Activated CD4-positive, alpha-beta T cell treated with anti-CD3 and anti-CD28 coated beads, Interleukin-2, amount 10 ng/mL, durations not matched to agents 24 days and 14 days (primary cell): ENCODE measurements around the gene SYNGR2. TPM values are rescaled to one million over a fixed set of nuclear protein-coding genes. Genes with fewer than 3 reads are reported as not detected.
A peak's percentile ranks its signal among the peaks of the same experiment; 100 is the strongest.
"Not testable (repeated sequence)": the region's sequence is repeated elsewhere in the genome, so short reads cannot be mapped to it uniquely, and the experiment has no call there.

ENCODE experiments used
- DNase-seq: peaks from one replicate; pipeline ENCODE4 v3.0.0; 2022
- H3K27ac Mint-ChIP-seq: one replicate; pipeline ENCODE4 v1.8.0; 2022; ENCODE audit warnings: mild to moderate bottlenecking, mixed read lengths
- H3K27me3 Mint-ChIP-seq: one replicate; pipeline ENCODE4 v1.8.0; 2022; ENCODE audit warnings: mixed read lengths
- H3K36me3 Mint-ChIP-seq: one replicate; pipeline ENCODE4 v1.8.0; 2022; ENCODE audit warnings: low read depth, mild to moderate bottlenecking, mixed read lengths
- H3K4me1 Mint-ChIP-seq: one replicate; pipeline ENCODE4 v1.8.0; 2021; ENCODE audit warnings: mixed read lengths
- H3K4me3 Mint-ChIP-seq: one replicate; pipeline ENCODE4 v1.8.0; 2022; ENCODE audit warnings: mild to moderate bottlenecking, moderate library complexity, mixed read lengths
- H3K9me3 Mint-ChIP-seq: one replicate; pipeline ENCODE4 v1.8.0; 2021; ENCODE audit warnings: mixed read lengths
- intact Hi-C: fragments of 100-400 bp; cut with micrococcal nuclease; formaldehyde crosslinking; loops from one replicate; pipeline ENCODE4 v1.15.1; 2023
- total RNA-seq: library from RNA; stranded (reverse); gene quantifications from 2 replicates; pipeline ENCODE4 v1.2.3, GENCODE V29; 2022

Gene SYNGR2
- total RNA-seq, 1 donor from 2014 or later: 125 TPM

DNA sequence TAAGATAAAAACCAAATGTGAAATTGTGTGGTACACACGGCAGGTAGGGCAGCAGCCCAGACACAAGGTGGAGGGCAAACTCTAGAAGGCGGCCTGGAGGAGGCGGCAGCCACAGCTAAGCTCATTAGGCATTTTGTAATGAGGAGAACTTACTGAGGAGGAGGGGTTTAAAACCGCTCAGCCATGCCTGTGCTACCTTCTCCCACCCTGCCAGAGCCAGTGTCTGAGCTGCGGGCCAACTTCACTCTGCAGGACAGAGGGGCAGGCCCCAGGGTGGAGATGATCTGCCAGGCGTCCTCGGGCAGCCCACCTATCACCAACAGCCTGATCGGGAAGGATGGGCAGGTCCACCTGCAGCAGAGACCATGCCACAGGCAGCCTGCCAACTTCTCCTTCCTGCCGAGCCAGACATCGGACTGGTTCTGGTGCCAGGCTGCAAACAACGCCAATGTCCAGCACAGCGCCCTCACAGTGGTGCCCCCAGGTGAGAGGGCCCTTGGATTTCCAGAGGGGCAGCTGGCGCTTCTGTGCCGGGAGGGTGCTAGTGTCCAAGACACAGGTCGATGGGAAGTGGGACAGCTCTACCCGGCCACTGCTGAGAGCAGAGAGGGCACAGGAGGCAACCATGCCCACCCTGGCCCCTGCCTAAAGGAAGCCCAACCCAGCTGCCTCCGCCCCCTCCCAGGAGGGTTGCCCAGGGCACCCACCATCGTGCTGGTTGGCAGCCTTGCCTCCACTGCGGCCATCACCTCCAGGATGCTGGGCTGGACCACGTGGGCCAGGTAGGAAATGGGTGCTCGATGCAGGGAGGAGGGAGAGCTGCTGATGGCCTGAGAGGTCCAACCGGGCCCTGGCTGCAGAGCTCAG lies 4.3 kb upstream of the SYNGR2 start:
- Mint-ChIP-seq H3K4me3 (no peak overlapping the region), H3K27me3 (no peaks in the 10 kb centered on the region)
- intact Hi-C loops: no loop called here

DNA sequence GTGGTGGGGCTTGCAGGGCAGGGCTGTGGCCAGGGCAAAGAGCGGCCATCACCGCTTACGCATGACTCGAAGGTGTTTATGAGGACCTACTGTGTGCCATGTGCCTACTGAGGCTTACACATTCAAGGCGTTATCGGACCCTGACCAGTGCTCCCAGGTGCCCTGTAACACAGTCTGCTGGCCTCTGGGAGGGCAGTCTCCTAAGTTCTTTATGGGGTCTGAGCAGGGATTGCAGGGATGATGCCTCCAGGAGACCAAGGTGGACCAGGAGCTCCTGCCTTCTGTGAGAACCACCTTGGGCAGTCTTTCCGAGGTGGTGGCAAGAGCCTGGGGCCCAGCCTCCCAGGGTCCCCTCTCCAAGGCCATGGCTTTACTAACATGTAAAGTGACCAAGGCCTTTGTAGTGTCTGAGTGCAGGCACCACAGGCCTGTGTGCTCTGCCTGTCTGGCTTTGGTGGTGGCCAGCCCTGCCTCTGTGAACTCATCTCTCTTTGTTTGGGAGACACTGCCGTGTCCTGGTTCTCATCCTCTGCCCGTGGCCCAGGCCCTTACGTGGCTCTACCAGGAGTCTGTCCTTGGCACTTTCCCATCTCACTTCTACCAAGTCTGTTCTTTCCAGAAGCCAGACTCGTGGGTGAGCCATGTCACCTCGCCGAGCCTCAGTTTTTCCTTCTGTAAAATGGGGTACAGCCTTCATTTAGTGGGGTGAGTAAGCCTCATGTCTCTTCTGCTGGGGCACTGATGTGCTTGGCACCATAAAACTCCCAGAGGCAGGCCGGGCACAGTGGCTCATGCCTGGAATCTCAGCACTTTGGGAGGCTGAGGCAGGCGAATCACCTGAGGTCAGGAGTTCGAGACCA lies 3.4 kb upstream of the SYNGR2 start:
- Mint-ChIP-seq H3K36me3 (no peaks in the 10 kb centered on the region), H3K4me3 (no peak overlapping the region), H3K27me3 (no peaks in the 10 kb centered on the region), H3K9me3 (no peaks in the 10 kb centered on the region), H3K27ac (no peak overlapping the region), H3K4me1 (peaks cover 5% of the 10 kb centered on the region)
- no peak for DNase-seq
- intact Hi-C loops: loop anchor here (5.0 kb wide), 1 partner anchor 33 kb away; the partner anchor contains the start of gene TMC8

More for the DNA sequence above, 4.3 kb upstream of the SYNGR2 start:
- DNase-seq: no peak
- H3K9me3 Mint-ChIP-seq: no peaks in the 10 kb centered on the region
- H3K4me1 Mint-ChIP-seq: peaks cover 6% of the 10 kb centered on the region
- no peak overlapping the region for H3K27ac Mint-ChIP-seq
- no peaks in the 10 kb centered on the region for H3K36me3 Mint-ChIP-seq

DNA sequence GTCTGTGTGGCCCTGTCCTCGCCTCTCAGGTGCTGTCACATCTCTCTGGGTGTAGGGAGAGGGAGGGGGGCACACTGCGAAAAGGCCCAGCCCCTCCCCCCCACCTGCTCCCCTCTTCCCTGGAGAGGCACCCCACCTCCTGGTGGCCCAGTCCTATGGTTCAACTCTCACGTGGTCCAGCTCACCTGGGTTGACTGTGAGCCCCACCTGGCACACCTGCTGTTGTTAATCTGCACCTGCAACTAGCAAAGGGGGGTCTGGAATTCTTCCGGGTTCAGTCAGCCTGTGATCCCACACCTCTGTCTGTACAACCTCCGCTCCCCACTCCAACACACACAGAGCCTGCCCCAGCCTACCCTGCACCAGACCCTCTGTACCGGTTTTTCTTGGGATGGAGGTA lies 2.0 kb upstream of the SYNGR2 start:
- DNase-seq: no peak
- H3K27me3 Mint-ChIP-seq: no peaks in the 10 kb centered on the region
- H3K9me3 Mint-ChIP-seq: no peaks in the 10 kb centered on the region
- peaks cover 5% of the 10 kb centered on the region for H3K36me3 Mint-ChIP-seq
- H3K27ac Mint-ChIP-seq: no peak overlapping the region
- intact Hi-C loops: loop anchor here (5.0 kb wide), 1 partner anchor 34 kb away; the partner anchor contains the start of gene TMC8
- peaks cover 13% of the 10 kb centered on the region for H3K4me1 Mint-ChIP-seq
- no peak overlapping the region for H3K4me3 Mint-ChIP-seq

DNA sequence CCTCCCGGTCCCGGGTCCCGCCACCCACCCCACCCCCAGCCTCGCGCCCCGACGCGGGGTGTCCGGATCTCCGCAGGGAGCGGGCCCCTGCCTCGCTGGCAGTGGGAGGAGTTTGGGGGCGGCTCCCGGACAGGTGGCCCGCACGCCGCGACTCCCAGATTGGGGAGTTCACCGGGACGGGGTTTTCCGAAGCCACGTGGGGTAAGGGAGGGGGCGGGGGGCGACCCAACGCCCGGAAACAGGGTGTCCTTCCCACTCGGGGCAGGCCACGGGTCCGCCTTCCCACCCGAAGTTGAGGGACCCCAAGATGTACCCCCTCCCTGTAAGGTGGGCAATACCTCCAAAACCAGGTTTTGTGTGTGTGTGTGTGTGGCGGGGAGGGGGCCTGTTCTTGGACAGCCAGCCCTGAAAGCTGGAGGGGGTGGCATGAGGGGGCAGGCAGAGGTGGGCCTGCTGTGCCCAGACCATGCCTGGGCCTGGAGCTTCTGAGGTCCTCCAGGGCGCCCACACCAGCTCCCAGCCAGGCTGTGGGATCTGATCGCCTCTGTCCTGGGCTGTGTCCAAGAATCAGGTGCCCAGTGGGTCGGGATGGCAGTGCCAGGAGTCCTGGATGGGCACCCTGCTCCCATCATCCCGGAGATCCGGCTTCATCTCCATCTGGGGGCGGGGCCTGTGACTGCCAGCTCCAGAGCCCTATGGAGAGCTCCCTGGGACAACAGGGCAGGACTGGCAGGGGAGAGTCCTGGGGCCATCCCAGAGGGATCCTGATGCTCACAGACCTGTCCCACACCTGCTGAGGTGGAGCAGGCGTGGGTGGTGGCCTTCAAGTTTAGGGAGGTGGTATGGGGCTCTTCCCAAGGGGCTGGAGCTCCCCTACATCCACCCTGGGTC lies 767 bp downstream of the SYNGR2 start:
- peak overlapping the region; percentile 78 for H3K27ac Mint-ChIP-seq
- H3K36me3 Mint-ChIP-seq: peaks cover 30% of the 10 kb centered on the region
- H3K27me3 Mint-ChIP-seq: no peaks in the 10 kb centered on the region
- intact Hi-C loops: loop anchor here (1.0 to 5.0 kb wide), 3 partner anchors 18 to 56 kb away; partner anchors contain the start of genes AFMID, TK1 and TMC8
- DNase-seq: peak; percentile 87
- peaks cover 38% of the 10 kb centered on the region for H3K4me1 Mint-ChIP-seq
- peak overlapping the region; percentile 80 for H3K4me3 Mint-ChIP-seq
- no peaks in the 10 kb centered on the region for H3K9me3 Mint-ChIP-seq

DNA sequence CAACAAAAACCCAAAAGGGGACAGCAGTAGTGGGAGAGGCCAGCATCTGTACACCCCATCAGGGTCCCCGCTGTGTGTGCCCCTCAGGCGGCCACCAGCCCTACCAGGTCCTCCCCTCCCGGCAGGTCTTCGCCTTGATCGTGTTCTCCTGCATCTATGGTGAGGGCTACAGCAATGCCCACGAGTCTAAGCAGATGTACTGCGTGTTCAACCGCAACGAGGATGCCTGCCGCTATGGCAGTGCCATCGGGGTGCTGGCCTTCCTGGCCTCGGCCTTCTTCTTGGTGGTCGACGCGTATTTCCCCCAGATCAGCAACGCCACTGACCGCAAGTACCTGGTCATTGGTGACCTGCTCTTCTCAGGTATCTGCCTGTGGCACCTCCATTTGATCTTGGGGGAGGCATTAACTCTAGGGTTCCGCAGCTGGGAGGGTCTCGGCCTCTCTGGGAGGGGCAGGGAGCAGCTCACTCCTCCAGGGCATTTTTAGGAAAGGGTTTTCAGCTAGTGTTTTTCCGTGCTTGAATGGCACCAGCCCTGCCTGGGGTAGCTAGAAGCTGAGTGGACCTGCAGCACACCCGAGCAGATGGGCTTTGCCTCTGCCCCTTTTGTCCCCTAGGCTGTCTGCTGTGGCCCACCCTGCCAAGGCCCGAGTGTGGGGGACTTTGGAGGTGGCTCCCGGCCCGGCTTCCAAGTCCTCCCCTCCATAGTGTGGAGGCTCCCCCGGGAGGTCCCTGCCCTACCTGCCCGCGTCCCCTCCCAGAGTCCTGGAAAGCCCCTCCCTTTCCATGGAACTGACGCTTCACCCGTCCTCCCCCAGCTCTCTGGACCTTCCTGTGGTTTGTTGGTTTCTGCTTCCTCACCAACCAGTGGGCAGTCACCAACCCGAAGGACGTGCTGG lies 2.6 kb downstream of the SYNGR2 start:
- no peak for DNase-seq
- Mint-ChIP-seq H3K27me3 (no peaks in the 10 kb centered on the region), H3K4me3 (peak overlapping the region; percentile 80), H3K36me3 (peaks cover 35% of the 10 kb centered on the region), H3K4me1 (peaks cover 43% of the 10 kb centered on the region), H3K27ac (peak overlapping the region; percentile 53), H3K9me3 (no peaks in the 10 kb centered on the region)
- intact Hi-C loops: no loop called here

DNA sequence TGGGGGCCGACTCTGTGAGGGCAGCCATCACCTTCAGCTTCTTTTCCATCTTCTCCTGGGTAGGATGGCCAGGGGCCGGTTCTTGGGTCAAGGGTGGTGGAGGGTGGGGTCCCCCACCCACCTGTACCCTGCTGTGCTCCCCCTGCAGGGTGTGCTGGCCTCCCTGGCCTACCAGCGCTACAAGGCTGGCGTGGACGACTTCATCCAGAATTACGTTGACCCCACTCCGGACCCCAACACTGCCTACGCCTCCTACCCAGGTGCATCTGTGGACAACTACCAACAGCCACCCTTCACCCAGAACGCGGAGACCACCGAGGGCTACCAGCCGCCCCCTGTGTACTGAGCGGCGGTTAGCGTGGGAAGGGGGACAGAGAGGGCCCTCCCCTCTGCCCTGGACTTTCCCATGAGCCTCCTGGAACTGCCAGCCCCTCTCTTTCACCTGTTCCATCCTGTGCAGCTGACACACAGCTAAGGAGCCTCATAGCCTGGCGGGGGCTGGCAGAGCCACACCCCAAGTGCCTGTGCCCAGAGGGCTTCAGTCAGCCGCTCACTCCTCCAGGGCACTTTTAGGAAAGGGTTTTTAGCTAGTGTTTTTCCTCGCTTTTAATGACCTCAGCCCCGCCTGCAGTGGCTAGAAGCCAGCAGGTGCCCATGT lies 3.3 kb downstream of the SYNGR2 start:
- Mint-ChIP-seq H3K36me3 (peaks cover 35% of the 10 kb centered on the region), H3K27ac (peak overlapping the region; percentile 42), H3K4me1 (peaks cover 43% of the 10 kb centered on the region), H3K4me3 (peak overlapping the region; percentile 18)
- intact Hi-C loops, H3K9me3 Mint-ChIP-seq, H3K27me3 Mint-ChIP-seq, DNase-seq: not testable (repeated sequence)

DNA sequence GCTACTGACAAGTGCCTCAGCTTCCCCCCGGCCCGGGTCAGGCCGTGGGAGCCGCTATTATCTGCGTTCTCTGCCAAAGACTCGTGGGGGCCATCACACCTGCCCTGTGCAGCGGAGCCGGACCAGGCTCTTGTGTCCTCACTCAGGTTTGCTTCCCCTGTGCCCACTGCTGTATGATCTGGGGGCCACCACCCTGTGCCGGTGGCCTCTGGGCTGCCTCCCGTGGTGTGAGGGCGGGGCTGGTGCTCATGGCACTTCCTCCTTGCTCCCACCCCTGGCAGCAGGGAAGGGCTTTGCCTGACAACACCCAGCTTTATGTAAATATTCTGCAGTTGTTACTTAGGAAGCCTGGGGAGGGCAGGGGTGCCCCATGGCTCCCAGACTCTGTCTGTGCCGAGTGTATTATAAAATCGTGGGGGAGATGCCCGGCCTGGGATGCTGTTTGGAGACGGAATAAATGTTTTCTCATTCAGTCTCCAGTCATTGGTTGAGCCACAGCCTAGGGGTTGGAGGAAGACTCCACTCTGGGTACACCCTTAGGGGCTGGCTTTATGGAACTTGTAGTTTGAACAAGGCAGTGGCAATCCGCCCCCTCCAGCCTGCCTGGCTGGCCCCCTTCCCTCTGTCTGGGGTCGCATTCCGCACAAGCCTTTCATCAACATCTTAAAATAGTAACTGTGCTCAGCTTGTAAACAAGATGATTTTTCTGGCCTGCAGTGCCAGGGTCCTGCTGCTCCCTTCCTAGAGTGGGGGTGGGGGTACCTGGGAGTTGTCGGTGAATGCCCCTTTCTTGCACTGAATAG lies 4.1 kb downstream of the SYNGR2 start:
- H3K27me3 Mint-ChIP-seq: no peaks in the 10 kb centered on the region
- H3K4me3 Mint-ChIP-seq: peak overlapping the region; percentile 43
- H3K9me3 Mint-ChIP-seq: no peaks in the 10 kb centered on the region
- H3K36me3 Mint-ChIP-seq: peaks cover 35% of the 10 kb centered on the region
- DNase-seq: peak; percentile 67
- H3K27ac Mint-ChIP-seq: peak overlapping the region; percentile 77
- intact Hi-C loops: no loop called here
- peaks cover 46% of the 10 kb centered on the region for H3K4me1 Mint-ChIP-seq

DNA sequence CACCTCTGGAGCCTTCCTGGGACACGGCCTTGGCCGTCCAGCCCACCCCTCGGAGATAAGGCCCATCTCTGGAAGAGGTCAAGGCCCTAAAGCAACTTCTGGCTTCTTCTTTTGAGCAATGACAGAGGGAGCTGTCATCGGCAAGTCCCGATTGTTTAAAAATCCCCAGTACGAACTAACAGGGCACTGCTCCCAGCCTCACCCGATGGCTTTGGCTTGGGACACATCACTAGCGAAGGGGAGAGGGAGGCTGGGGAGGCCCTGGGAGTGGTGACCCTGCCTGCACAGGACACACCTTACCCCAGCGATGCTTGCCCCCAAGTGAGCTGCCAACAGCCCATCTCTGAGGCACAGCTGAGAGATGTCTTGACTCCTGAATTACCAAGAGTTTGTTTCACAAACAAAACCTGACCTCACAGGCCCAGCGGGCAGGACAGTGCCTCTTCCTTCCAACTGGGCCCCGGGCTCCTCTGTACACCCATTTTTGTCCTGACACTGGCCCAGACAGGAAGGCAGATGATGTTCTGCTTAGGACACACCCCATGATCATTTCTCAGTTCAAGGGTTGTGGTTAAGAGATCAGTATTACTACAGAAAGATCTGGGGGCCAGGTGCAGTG lies 4.8 kb downstream of the SYNGR2 start:
- DNase-seq: peak; percentile 82
- intact Hi-C loops: no loop called here
- Mint-ChIP-seq H3K9me3 (no peaks in the 10 kb centered on the region), H3K27ac (peak overlapping the region; percentile 77), H3K4me3 (peak overlapping the region; percentile 43), H3K4me1 (peaks cover 46% of the 10 kb centered on the region), H3K27me3 (no peaks in the 10 kb centered on the region), H3K36me3 (peaks cover 35% of the 10 kb centered on the region)

DNA sequence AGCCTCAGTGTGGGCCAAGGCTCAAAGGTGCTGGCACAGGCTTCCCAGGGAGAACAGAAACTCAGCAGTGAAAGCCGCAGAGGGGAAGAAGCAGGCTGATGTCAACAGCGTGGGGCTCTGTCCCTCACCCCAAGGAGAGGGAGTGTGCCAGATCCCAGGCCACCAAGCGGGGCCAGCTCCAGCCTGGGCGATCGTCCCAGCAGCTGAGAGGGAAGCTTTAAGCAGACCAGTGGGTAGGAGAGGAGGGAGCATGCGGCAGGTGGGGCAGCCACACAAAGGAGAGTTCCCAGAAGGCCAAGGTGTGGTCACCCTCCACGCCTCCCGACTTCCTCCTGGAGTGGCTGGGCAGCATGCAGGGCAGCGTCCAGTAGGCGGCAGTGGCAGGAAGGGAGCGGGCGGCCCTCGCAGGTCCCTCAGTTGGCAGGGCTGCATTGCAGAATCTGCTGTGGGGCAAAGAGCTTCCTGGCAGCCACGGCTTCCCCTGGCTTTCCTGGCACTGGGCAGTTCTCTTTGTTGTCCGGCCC lies 6.0 kb downstream of the SYNGR2 start:
- Mint-ChIP-seq H3K27ac (no peak overlapping the region), H3K36me3 (peaks cover 42% of the 10 kb centered on the region), H3K4me1 (peaks cover 46% of the 10 kb centered on the region), H3K4me3 (no peak overlapping the region), H3K27me3 (no peaks in the 10 kb centered on the region), H3K9me3 (no peaks in the 10 kb centered on the region)
- DNase-seq: no peak
- intact Hi-C loops: no loop called here

DNA sequence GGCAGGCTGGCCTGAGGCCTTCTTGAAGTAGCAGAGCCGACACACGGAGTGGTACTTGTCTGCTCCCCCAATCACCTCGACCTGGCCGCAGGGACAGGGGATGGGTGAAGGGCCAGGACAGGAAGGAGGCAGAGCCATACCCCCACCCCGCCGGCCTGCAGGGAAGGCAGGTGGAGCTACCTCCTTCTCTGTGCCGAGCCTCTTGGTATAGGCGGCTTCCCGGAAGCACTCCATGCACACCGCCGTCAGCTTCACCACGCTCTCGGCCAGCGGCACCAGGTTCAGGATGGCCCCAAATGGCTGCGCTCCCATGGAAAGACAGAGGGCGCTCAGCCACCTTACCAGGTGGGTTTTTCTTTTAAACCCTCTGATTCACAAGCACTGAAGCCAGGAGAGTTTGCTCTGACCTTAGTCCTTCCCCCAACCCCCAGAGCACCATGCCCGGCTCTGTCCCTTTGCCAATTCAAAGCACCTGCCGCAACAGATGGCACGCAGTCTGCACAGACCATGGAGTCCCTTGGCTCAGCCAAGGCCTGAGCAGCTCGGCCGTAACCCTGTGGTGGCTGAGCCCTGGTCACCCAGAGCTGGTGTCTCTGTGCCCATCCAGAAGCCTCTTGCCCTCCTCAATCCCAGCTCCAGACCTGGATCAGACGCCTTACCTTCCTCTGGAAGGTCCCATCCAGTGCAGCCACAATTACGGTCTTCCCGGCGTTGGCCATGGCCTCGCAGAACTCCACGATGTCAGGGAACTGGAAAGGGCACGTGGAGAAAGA lies 6.7 kb downstream of the SYNGR2 start:
- Mint-ChIP-seq H3K4me3 (no peak overlapping the region), H3K4me1 (peaks cover 42% of the 10 kb centered on the region), H3K27me3 (no peaks in the 10 kb centered on the region), H3K27ac (peak overlapping the region; percentile 56), H3K9me3 (no peaks in the 10 kb centered on the region), H3K36me3 (peaks cover 46% of the 10 kb centered on the region)
- DNase-seq: no peak
- intact Hi-C loops: no loop called here

DNA sequence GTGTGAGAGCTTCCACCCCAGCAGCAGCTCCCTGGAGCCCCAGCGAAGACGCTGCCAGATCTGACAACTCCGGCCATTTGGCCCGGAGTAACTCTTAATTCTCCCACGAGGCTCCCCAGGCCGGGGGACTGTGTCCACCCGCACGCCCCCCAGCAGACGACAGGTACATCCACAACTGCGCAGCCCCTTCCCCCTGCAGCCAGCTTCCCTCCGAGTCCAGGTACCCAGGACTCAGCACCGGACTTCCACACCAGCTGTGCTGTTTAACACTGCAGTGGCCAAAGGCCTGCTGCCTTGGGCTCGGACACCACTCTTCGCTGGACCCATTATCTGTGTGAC lies 7.2 kb downstream of the SYNGR2 start:
- H3K9me3 Mint-ChIP-seq: no peaks in the 10 kb centered on the region
- no peak for DNase-seq
- H3K4me1 Mint-ChIP-seq: peaks cover 46% of the 10 kb centered on the region
- intact Hi-C loops: no loop called here
- H3K27ac Mint-ChIP-seq: no peak overlapping the region
- H3K27me3 Mint-ChIP-seq: no peaks in the 10 kb centered on the region
- peaks cover 49% of the 10 kb centered on the region for H3K36me3 Mint-ChIP-seq
- no peak overlapping the region for H3K4me3 Mint-ChIP-seq
